GM06990 (cell line): ENCODE measurements around the gene GBP6.

Source experiments
- DNase-seq: peaks from one replicate; pipeline ENCODE4 v3.0.0-alpha.2; 2011; ENCODE audit not compliant: insufficient read length; ENCODE audit errors: extremely low read depth
- H3K27me3 ChIP-seq: replicated peaks from 2 replicates; pipeline ENCODE4 v1.6.0; 2011; ENCODE audit warnings: low read length; ENCODE audit not compliant: control insufficient read depth, insufficient read depth
- H3K36me3 ChIP-seq: 2 replicates; pipeline ENCODE4 v1.5.1; 2011; ENCODE audit warnings: low read length; ENCODE audit not compliant: control insufficient read depth, insufficient read depth
- H3K4me3 ChIP-seq: replicated peaks from 2 replicates; pipeline ENCODE4 v1.5.1; 2011; ENCODE audit warnings: low read depth, mild to moderate bottlenecking, control low read depth, low read length
- TF ChIP-seq, protein P1 (sequence below): IDR thresholded peaks from 2 replicates; pipeline ENCODE4 v1.5.1; 2011; ENCODE audit warnings: low read length, control low read depth, mild to moderate bottlenecking, inconsistent platforms; ENCODE audit not compliant: insufficient read depth, poor library complexity, severe bottlenecking

Gene GBP6, protein sequence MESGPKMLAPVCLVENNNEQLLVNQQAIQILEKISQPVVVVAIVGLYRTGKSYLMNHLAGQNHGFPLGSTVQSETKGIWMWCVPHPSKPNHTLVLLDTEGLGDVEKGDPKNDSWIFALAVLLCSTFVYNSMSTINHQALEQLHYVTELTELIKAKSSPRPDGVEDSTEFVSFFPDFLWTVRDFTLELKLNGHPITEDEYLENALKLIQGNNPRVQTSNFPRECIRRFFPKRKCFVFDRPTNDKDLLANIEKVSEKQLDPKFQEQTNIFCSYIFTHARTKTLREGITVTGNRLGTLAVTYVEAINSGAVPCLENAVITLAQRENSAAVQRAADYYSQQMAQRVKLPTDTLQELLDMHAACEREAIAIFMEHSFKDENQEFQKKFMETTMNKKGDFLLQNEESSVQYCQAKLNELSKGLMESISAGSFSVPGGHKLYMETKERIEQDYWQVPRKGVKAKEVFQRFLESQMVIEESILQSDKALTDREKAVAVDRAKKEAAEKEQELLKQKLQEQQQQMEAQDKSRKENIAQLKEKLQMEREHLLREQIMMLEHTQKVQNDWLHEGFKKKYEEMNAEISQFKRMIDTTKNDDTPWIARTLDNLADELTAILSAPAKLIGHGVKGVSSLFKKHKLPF

DNA sequence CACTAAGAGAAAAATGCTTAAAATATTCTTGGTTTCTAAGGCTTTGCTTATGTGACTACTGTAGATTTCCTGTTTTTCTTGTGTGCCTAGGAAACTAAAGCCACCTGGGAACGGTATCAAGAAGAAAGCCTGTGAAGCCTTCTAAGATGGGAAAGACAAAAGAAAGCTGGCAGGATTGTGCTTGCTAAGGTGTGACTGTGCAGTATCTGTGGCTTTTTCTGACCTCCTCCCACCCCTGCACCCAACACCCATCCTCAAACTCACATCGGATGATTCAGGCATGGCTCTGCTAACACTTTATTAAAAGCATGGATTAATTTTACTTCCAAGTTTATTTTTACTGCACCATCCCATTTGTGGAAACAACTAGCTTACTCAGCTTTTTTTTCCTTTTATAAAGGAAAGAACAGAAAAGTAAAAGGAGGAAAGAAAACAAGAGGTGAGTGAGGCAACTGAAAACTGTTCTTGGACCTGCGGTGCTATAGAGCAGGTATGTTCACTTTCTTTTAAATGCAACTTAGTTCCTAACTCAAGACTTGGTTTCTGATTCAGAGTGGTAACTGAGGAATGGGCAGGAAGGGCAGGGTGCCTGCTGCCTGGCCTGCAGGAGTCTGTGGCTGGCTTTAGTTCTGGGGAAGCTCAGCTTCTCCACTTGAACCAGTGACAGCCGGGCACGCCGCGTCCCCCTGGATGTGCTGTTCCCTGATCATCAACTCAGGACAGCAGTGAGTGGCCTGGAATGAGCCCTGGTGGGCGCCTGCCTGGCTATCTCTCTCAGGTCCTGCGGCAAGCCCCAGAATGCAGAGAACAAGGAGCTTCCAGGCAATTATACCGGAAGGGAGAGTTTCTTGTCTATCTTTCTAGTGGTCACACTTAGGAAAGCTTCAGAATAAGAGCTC is at the start of gene GBP6:
Gene GBP6 (plus strand): TSS at position 422 of the 899 bp plus-strand sequence. CDS start 4,493 bp downstream, outside the sequence.
- TF ChIP-seq, protein P1, sequence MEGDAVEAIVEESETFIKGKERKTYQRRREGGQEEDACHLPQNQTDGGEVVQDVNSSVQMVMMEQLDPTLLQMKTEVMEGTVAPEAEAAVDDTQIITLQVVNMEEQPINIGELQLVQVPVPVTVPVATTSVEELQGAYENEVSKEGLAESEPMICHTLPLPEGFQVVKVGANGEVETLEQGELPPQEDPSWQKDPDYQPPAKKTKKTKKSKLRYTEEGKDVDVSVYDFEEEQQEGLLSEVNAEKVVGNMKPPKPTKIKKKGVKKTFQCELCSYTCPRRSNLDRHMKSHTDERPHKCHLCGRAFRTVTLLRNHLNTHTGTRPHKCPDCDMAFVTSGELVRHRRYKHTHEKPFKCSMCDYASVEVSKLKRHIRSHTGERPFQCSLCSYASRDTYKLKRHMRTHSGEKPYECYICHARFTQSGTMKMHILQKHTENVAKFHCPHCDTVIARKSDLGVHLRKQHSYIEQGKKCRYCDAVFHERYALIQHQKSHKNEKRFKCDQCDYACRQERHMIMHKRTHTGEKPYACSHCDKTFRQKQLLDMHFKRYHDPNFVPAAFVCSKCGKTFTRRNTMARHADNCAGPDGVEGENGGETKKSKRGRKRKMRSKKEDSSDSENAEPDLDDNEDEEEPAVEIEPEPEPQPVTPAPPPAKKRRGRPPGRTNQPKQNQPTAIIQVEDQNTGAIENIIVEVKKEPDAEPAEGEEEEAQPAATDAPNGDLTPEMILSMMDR, result no peak
- DNase-seq, result no peak
- no peaks in the 10 kb centered on the region for H3K27me3 ChIP-seq
- H3K36me3 ChIP-seq, result no peaks in the 10 kb centered on the region
- H3K4me3 ChIP-seq, result no peak within 1 kb of the TSS

DNA sequence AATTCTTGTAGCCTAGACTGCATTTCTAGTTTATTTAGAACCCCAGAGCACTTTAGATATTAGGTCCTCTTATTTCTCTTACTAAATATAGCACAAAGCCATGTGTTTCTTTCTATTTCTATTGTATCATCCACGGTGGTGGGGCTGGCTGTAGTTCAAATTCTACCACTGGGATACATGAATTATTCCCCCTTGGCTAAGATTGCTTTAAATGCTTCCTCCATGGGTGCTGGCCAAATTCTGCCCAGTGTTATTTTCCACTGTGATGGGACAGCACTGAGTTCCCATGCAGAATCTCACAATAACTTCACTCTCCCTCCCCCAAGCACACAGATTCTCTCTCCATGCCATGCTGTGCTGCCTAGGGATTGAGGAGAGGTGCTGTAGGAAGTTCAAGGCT is 41.5 kb upstream of the GBP6 start:
- H3K36me3 ChIP-seq, result no peaks in the 10 kb centered on the region
- H3K27me3 ChIP-seq, result no peaks in the 10 kb centered on the region
- DNase-seq, result no peak
- no peak overlapping the region for H3K4me3 ChIP-seq
- TF ChIP-seq, protein P1, result no peak

DNA sequence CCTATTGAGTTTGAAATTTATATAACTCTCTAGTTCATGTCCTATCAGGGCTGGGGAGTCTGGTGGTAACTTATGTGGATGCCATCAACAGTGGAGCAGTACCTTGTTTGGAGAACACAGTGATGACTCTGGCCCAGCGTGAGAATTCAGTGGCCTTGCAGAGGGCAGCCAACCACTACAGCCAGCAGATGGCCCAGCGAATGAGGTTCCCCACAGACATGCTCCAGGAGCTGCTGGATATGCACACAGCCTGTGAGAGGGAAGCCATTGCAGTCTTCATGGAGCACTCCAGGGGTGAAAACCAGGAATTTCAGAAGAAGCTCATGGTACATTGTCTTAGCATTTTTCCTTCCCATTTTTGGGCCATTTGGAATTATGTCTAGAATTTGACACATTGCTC is 32.0 kb upstream of the GBP6 start:
- TF ChIP-seq, protein P1, result no peak
- Histone ChIP-seq H3K36me3 (no peaks in the 10 kb centered on the region), H3K27me3 (no peaks in the 10 kb centered on the region; the same call in 1 of the 2 replicates), H3K4me3 (no peak overlapping the region)
- DNase-seq, result no peak

DNA sequence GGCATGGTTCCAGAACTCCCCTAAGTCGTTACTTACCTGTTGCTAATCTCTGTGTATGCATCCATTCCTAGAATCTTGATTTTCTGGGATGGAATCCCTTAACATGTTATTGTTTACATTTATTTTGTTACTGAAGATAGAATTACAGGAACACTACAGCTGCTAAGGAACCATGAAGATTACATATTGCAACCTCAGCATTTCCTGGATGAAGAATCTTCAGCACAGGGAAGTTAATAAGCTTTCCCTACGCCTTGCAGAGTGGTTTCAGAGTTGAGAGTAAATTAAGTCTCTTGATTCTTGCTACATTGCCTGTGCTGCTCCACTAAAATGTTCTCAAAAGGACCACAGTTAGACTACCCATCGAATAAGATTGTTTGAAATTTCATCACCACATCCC is 31.4 kb upstream of the GBP6 start:
- no peaks in the 10 kb centered on the region; the same call in 1 of the 2 replicates for H3K27me3 ChIP-seq
- no peak for DNase-seq
- no peak overlapping the region for H3K4me3 ChIP-seq
- TF ChIP-seq, protein P1, result no peak
- no peaks in the 10 kb centered on the region for H3K36me3 ChIP-seq

DNA sequence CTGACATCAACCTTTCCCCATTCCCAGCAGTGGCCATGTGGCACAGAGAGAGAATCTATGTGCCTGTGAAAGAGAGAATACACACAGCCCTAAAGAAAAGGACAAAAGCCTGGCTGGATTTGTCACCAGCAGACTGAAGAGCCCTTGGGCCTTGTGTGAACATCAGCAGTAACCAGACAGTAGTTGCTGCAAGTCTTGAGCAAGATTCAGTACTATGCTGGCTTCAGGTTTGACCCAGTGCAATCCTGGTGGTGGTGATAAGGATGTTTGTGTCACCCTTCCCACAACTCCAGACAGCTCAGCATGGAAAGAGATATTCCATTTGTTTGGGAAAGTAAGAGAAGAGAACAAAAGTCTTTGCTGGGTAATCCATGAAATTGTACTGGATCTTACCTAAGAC is 28.4 kb upstream of the GBP6 start:
- Histone ChIP-seq H3K36me3 (no peaks in the 10 kb centered on the region), H3K4me3 (no peak overlapping the region), H3K27me3 (no peaks in the 10 kb centered on the region; the same call in 1 of the 2 replicates)
- TF ChIP-seq, protein P1, result no peak
- DNase-seq, result no peak
